Glutamatergic neuron (in vitro differentiated cells): ENCODE measurements around the gene KLF2. TPM values are rescaled to one million over a fixed set of nuclear protein-coding genes. Genes with fewer than 3 reads are reported as not detected.

Source experiments
- DNase-seq: peaks from one replicate; pipeline ENCODE4 v3.0.0; 2022
- H3K27ac Mint-ChIP-seq: one replicate; pipeline ENCODE4 v1.8.0; 2020; ENCODE audit warnings: mild to moderate bottlenecking, mixed read lengths, inconsistent platforms; ENCODE audit not compliant: unreplicated experiment
- H3K27me3 Mint-ChIP-seq: one replicate; pipeline ENCODE4 v1.8.0; 2020; ENCODE audit warnings: mild to moderate bottlenecking, moderate library complexity, mixed read lengths, inconsistent platforms; ENCODE audit not compliant: unreplicated experiment
- H3K36me3 Mint-ChIP-seq: one replicate; pipeline ENCODE4 v1.8.0; 2020; ENCODE audit warnings: mild to moderate bottlenecking, mixed read lengths, inconsistent platforms; ENCODE audit not compliant: unreplicated experiment
- H3K4me1 Mint-ChIP-seq: one replicate; pipeline ENCODE4 v1.8.0; 2020; ENCODE audit warnings: mild to moderate bottlenecking, low read depth, mixed read lengths, inconsistent platforms; ENCODE audit not compliant: unreplicated experiment
- H3K4me3 Mint-ChIP-seq: one replicate; pipeline ENCODE4 v1.8.0; 2020; ENCODE audit warnings: mild to moderate bottlenecking, mixed read lengths, inconsistent platforms; ENCODE audit not compliant: unreplicated experiment
- H3K9me3 Mint-ChIP-seq: one replicate; pipeline ENCODE4 v1.8.0; 2020; ENCODE audit warnings: mild to moderate bottlenecking, moderate library complexity, mixed read lengths, inconsistent platforms; ENCODE audit not compliant: unreplicated experiment
- total RNA-seq: library from RNA; stranded (reverse); fragmentation: NEBNext Ultra II Directional; extraction: Animal tissue kit (Norgen Biotek cat#: 25700); gene quantifications from one replicate; pipeline ENCODE4 v1.2.1, GENCODE V29; 2021; ENCODE audit not compliant: unreplicated experiment
- TF ChIP-seq, protein P1 (sequence below): fragments of 200-600 bp; sonication (generic); IDR thresholded peaks from one replicate; pipeline ENCODE4 v1.5.0; 2021; ENCODE audit not compliant: partially characterized antibody, unreplicated experiment

KLF2 gene
- total RNA-seq, 1 donor from 2014 or later = not detected

DNA sequence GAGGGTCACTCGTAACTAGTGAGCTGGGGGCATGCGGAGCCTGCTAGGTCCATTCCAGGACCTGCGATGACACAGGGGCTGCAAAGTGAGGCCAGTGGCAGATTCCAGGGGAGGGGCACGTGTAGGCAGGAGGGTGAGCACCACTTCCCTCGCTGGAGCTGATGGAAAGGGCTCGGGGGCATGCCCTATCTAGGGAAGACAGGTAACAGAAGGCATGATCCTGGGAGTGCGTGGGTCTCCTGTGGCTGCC, 51.2 kb downstream of the KLF2 start:
- Mint-ChIP-seq H3K9me3 (peaks cover 5% of the 10 kb centered on the region), H3K27ac (peak overlapping the region; percentile 75), H3K4me3 (no peak overlapping the region), H3K27me3 (peaks cover 12% of the 10 kb centered on the region), H3K36me3 (peaks cover 6% of the 10 kb centered on the region), H3K4me1 (peaks cover 16% of the 10 kb centered on the region)
- TF ChIP-seq, protein P1, sequence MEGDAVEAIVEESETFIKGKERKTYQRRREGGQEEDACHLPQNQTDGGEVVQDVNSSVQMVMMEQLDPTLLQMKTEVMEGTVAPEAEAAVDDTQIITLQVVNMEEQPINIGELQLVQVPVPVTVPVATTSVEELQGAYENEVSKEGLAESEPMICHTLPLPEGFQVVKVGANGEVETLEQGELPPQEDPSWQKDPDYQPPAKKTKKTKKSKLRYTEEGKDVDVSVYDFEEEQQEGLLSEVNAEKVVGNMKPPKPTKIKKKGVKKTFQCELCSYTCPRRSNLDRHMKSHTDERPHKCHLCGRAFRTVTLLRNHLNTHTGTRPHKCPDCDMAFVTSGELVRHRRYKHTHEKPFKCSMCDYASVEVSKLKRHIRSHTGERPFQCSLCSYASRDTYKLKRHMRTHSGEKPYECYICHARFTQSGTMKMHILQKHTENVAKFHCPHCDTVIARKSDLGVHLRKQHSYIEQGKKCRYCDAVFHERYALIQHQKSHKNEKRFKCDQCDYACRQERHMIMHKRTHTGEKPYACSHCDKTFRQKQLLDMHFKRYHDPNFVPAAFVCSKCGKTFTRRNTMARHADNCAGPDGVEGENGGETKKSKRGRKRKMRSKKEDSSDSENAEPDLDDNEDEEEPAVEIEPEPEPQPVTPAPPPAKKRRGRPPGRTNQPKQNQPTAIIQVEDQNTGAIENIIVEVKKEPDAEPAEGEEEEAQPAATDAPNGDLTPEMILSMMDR = no peak
- DNase-seq = no peak

DNA sequence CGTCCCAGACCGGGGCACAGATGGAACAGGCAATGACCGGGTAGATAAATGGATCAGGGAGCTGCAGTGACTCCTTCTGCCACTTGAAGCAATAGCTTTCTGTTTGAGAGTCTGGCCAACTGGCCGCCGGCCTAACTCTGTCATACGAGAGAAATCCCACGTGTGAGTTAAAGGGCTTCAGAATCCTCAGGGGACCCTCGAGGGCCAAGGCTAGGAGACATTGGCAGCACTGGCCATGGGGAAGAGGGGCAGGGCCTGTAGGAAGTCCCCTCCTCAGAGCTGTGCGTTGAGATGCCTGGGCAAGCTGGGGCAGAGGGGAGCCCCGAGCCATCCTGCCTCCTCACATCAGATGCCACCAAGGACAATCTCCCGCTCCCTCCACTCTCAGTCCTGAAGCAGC, 51.6 kb downstream of the KLF2 start:
- peaks cover 5% of the 10 kb centered on the region for H3K9me3 Mint-ChIP-seq

DNA sequence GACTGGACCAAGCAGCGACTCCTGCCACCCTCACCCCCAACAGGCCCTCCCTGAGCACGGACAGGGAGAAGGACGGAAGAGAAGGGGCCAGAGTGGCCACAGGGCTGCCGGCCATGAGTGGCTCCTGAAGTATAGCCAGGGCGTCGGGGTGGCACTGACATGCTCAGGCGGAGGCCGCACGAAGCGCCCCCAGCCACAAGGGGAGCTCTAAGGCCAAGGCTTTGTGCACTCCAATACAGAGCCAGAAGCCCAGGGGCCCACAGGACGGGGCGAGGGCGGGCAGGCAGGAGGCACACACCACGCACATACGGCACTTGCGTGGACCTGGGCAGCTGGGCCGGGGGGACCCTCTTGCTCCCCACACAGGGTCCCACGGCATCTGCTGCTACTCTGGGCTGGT, 52.0 kb downstream of the KLF2 start:
- peaks cover 14% of the 10 kb centered on the region for H3K4me1 Mint-ChIP-seq
- H3K9me3 Mint-ChIP-seq = peaks cover 5% of the 10 kb centered on the region
- peaks cover 6% of the 10 kb centered on the region for H3K36me3 Mint-ChIP-seq
- H3K4me3 Mint-ChIP-seq = no peak overlapping the region
- H3K27ac Mint-ChIP-seq = no peak overlapping the region
- DNase-seq = peak; percentile 56
- TF ChIP-seq, protein P1 = peak; percentile 41
- peaks cover 11% of the 10 kb centered on the region for H3K27me3 Mint-ChIP-seq

More for the DNA sequence above, 51.6 kb downstream of the KLF2 start:
- Mint-ChIP-seq H3K27ac (peak overlapping the region; percentile 75), H3K36me3 (peaks cover 6% of the 10 kb centered on the region), H3K27me3 (peaks cover 12% of the 10 kb centered on the region), H3K4me3 (no peak overlapping the region), H3K4me1 (peaks cover 16% of the 10 kb centered on the region)
- DNase-seq = no peak
- TF ChIP-seq, protein P1 = no peak

DNA sequence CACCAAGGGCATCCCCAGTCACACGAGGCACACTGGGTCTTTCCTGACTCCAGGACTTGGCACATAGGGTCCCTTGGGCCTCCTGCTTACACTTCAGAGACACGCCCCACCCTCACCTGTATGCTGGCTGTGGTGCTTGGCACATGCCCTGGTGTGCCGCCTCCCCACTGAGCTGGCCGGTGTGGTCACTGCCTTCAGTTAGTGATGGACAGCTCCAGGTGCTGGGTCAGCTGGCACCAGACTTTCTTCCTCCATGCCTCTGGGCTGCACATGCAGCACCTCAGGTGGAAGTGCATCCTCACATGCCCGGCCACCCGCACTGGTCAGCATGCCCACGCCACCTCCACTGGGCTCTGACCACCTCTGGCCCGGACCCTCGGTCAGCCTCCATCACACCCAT, 52.9 kb downstream of the KLF2 start:
- TF ChIP-seq, protein P1 = no peak
- Mint-ChIP-seq H3K27me3 (peaks cover 5% of the 10 kb centered on the region), H3K4me1 (peaks cover 11% of the 10 kb centered on the region), H3K36me3 (peaks cover 6% of the 10 kb centered on the region), H3K27ac (no peak overlapping the region), H3K9me3 (peaks cover 5% of the 10 kb centered on the region), H3K4me3 (no peak overlapping the region)
- DNase-seq = no peak

Other genes starting within 250 kb of the KLF2 start
- 310 TPM for gene TPM4, start 248.3 kb upstream of the KLF2 start, total RNA-seq
- 58.9 TPM for gene RAB8A, start 212.9 kb upstream of the KLF2 start, total RNA-seq
- not detected for gene HSH2D, start 181.1 kb upstream of the KLF2 start, total RNA-seq
- gene CIB3, start 151.3 kb upstream of the KLF2 start, total RNA-seq = not detected
- gene FAM32A, start 139.4 kb upstream of the KLF2 start, total RNA-seq = 103 TPM
- 87.6 TPM for gene AP1M1, start 126.9 kb upstream of the KLF2 start, total RNA-seq
- 84.9 TPM for gene EPS15L1, start 147.1 kb downstream of the KLF2 start, total RNA-seq
- gene CALR3, start 171.3 kb downstream of the KLF2 start, total RNA-seq = not detected
- gene C19orf44, start 171.6 kb downstream of the KLF2 start, total RNA-seq = 5.0 TPM
- gene CHERP, start 217.6 kb downstream of the KLF2 start, total RNA-seq = 50.7 TPM
- 31.9 TPM for gene SLC35E1, start 247.6 kb downstream of the KLF2 start, total RNA-seq